Activated naive CD8-positive, alpha-beta T cell treated with anti-CD3 and anti-CD28 coated beads, Interleukin-2, amount 50 U/mL, for 24 hours (primary cell): ENCODE results near the gene RPL26.

Experiments
- ATAC-seq: fragments of 150-1000 bp; cut with Tn5 transposase; one replicate; pipeline ENCODE4 v1.10.0; 2021
- DNase-seq: peaks from one replicate; pipeline ENCODE4 v3.0.0; 2021
- H3K27ac Mint-ChIP-seq: one replicate; pipeline ENCODE4 v1.8.0; 2021; ENCODE audit warnings: mild to moderate bottlenecking, mixed read lengths
- H3K27me3 Mint-ChIP-seq: one replicate; pipeline ENCODE4 v1.8.0; 2021; ENCODE audit warnings: mixed read lengths
- H3K36me3 Mint-ChIP-seq: one replicate; pipeline ENCODE4 v1.8.0; 2021; ENCODE audit warnings: low read depth, mixed read lengths
- H3K4me1 Mint-ChIP-seq: one replicate; pipeline ENCODE4 v1.8.0; 2021; ENCODE audit warnings: mixed read lengths
- H3K4me3 Mint-ChIP-seq: one replicate; pipeline ENCODE4 v1.8.0; 2021; ENCODE audit warnings: mild to moderate bottlenecking, moderate library complexity, mixed read lengths
- H3K9me3 Mint-ChIP-seq: one replicate; pipeline ENCODE4 v1.8.0; 2021; ENCODE audit warnings: mixed read lengths

RPL26 gene

GRCh38 chr17:8383143-8383822, at the start of gene RPL26:
RPL26 (minus strand) TSS chr17:8383193; CDS start chr17:8382310, 883 bp downstream.
- peak within 1 kb of the TSS; percentile 99 for H3K27ac Mint-ChIP-seq
- no peaks in the 10 kb centered on the region for H3K27me3 Mint-ChIP-seq
- peaks cover 56% of the 10 kb centered on the region for H3K4me1 Mint-ChIP-seq
- H3K9me3 Mint-ChIP-seq: no peaks in the 10 kb centered on the region
- peak; percentile 93 for ATAC-seq
- H3K36me3 Mint-ChIP-seq: peaks cover 47% of the 10 kb centered on the region
- H3K4me3 Mint-ChIP-seq: peak within 1 kb of the TSS; percentile 98
- peak; percentile 92 for DNase-seq

GRCh38 chr17:8430966-8431365, 48.0 kb upstream of the RPL26 start:
- DNase-seq (no peak), ATAC-seq (no peak)
- Mint-ChIP-seq H3K36me3 (no peaks in the 10 kb centered on the region), H3K27ac (no peak overlapping the region), H3K4me3 (no peak overlapping the region), H3K27me3 (no peaks in the 10 kb centered on the region), H3K4me1 (peaks cover 4% of the 10 kb centered on the region), H3K9me3 (no peaks in the 10 kb centered on the region)

DNA sequence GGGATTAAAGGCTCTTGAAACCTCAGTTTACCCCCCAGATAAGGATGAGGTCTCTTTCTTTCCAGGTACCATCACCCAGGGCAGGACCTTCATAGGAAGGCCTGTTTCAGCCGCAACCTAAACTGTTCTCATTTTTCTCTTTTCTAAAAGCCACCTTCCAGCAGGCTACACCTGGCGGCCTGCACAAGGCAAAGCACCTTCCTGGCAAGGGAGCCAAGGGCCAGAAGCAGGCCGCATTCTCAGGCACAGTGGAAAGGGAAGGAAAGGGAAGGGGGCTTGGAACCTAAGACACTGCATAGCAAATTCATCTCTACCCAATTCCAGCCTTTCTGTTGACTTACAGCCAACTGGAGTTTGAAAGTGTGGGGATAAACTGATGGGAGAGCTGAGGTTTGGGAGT, 43.8 kb upstream of the RPL26 start:
- H3K27me3 Mint-ChIP-seq: peaks cover 13% of the 10 kb centered on the region
- H3K27ac Mint-ChIP-seq: no peak overlapping the region
- no peak overlapping the region for H3K4me3 Mint-ChIP-seq
- DNase-seq: no peak
- ATAC-seq: no peak
- no peaks in the 10 kb centered on the region for H3K36me3 Mint-ChIP-seq
- H3K9me3 Mint-ChIP-seq: no peaks in the 10 kb centered on the region
- H3K4me1 Mint-ChIP-seq: no peaks in the 10 kb centered on the region

GRCh38 chr17:8426094-8426720, 43.2 kb upstream of the RPL26 start:
- no peaks in the 10 kb centered on the region for H3K9me3 Mint-ChIP-seq
- no peaks in the 10 kb centered on the region for H3K4me1 Mint-ChIP-seq
- DNase-seq (no peak), ATAC-seq (no peak)
- no peak overlapping the region for H3K4me3 Mint-ChIP-seq
- H3K27ac Mint-ChIP-seq: no peak overlapping the region
- H3K27me3 Mint-ChIP-seq: peaks cover 15% of the 10 kb centered on the region
- H3K36me3 Mint-ChIP-seq: no peaks in the 10 kb centered on the region

GRCh38 chr17:8421571-8421970, 38.6 kb upstream of the RPL26 start:
- Mint-ChIP-seq H3K4me3 (no peak overlapping the region), H3K36me3 (no peaks in the 10 kb centered on the region), H3K27ac (no peak overlapping the region), H3K4me1 (no peaks in the 10 kb centered on the region), H3K9me3 (no peaks in the 10 kb centered on the region), H3K27me3 (peaks cover 36% of the 10 kb centered on the region)
- no peak for DNase-seq
- no peak for ATAC-seq

DNA sequence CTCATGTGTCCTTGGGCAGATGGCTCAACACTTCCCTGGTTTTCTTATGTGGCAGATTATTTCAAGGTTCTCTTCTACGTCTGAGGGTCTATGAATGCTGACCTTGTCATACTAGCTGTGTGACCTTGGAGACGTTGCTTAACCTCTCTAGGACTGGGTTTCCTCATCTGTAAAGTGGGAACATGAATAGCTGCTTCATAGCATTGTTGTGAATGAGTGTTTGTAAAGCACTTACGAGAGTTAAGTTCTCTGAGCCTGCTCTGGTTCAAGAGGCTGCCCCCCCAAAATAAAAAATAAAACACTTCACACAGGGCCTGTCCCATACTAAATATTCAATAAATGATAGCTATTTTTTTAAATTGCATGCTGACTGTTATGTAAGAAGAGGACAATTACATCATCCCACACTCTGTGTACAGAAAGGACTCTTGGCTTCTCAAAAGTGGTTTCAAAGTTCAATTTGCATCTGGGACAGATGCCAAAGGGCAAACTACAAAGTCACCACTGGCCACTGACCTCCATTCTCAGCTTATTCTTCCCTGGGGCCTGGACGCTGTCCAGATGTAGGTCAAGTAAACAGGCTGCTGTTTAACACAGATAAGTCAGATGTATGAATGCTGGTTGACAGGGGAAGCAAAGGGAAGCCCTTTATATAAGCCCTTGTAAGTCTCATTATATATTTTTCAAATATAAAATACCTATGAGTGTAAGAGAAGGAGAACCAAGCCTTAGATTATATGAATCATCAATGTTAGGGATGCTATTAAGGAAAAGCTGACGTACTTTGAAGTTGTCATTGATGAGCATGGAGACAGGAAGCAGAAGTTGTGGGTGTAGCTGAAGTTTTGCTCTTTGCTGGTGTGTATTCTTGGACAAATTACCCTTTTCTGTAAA, 37.3 kb upstream of the RPL26 start:
- peaks cover 42% of the 10 kb centered on the region for H3K27me3 Mint-ChIP-seq
- H3K27ac Mint-ChIP-seq: no peak overlapping the region
- no peaks in the 10 kb centered on the region for H3K36me3 Mint-ChIP-seq
- H3K9me3 Mint-ChIP-seq: no peaks in the 10 kb centered on the region
- H3K4me1 Mint-ChIP-seq: no peaks in the 10 kb centered on the region
- H3K4me3 Mint-ChIP-seq: no peak overlapping the region
- no peak for ATAC-seq
- no peak for DNase-seq

DNA sequence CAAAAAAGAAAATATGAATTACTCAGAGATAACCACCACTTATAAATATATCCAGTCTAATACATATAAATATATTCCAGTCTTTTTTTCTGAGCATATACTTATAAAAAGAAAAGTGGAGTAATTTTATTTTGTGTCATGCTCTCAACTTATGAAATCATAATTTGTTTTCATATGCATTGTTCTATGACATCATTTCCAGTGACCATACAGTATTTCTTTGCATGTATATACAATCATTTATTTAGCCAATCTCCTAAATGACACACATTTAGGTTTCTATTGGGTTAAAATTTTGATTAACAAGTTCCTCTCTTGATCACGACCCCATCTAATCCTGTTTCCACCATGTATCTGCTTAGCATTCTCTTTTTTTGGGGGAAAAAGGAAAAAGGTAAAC, 36.3 kb upstream of the RPL26 start:
- H3K9me3 Mint-ChIP-seq: no peaks in the 10 kb centered on the region
- DNase-seq: no peak
- H3K4me1 Mint-ChIP-seq: no peaks in the 10 kb centered on the region
- H3K27me3 Mint-ChIP-seq: peaks cover 38% of the 10 kb centered on the region
- H3K36me3 Mint-ChIP-seq: no peaks in the 10 kb centered on the region
- no peak for ATAC-seq
- H3K4me3 Mint-ChIP-seq: no peak overlapping the region
- no peak overlapping the region for H3K27ac Mint-ChIP-seq

DNA sequence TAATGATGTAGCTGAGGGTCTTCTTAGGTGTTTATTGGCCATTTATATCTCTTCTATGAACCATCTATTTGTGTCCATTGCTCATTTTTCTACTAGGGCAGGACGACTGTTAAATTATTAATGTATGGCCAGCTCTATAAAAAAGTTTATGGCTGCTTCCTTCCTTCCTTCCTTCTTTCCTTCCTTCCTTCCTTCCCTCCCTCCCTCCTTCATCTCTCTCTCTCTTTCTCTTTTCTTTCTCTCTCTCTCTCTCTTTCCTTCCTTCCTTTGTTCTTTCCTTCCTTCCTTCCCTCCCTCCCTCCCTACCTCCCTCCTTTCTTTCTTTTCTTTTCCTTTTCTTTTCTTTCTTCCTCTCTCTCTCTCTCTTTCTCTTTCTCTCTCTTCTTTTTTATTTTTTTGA, 35.5 kb upstream of the RPL26 start:
- H3K27ac Mint-ChIP-seq: no peak overlapping the region
- DNase-seq (no peak), ATAC-seq (no peak)
- H3K4me3 Mint-ChIP-seq: no peak overlapping the region
- peaks cover 2% of the 10 kb centered on the region for H3K4me1 Mint-ChIP-seq
- H3K9me3 Mint-ChIP-seq: no peaks in the 10 kb centered on the region
- H3K27me3 Mint-ChIP-seq: peaks cover 33% of the 10 kb centered on the region
- no peaks in the 10 kb centered on the region for H3K36me3 Mint-ChIP-seq

GRCh38 chr17:8417806-8418205, 34.8 kb upstream of the RPL26 start:
- Mint-ChIP-seq H3K36me3 (no peaks in the 10 kb centered on the region), H3K27me3 (peaks cover 32% of the 10 kb centered on the region), H3K9me3 (no peaks in the 10 kb centered on the region), H3K27ac (no peak overlapping the region), H3K4me3 (no peak overlapping the region), H3K4me1 (peaks cover 9% of the 10 kb centered on the region)
- no peak for ATAC-seq
- DNase-seq: no peak

GRCh38 chr17:8413938-8414337, 30.9 kb upstream of the RPL26 start:
- ATAC-seq (no peak), DNase-seq (no peak)
- Mint-ChIP-seq H3K36me3 (no peaks in the 10 kb centered on the region), H3K27ac (no peak overlapping the region), H3K4me3 (no peak overlapping the region), H3K27me3 (peaks cover 33% of the 10 kb centered on the region), H3K4me1 (peaks cover 16% of the 10 kb centered on the region), H3K9me3 (no peaks in the 10 kb centered on the region)

DNA sequence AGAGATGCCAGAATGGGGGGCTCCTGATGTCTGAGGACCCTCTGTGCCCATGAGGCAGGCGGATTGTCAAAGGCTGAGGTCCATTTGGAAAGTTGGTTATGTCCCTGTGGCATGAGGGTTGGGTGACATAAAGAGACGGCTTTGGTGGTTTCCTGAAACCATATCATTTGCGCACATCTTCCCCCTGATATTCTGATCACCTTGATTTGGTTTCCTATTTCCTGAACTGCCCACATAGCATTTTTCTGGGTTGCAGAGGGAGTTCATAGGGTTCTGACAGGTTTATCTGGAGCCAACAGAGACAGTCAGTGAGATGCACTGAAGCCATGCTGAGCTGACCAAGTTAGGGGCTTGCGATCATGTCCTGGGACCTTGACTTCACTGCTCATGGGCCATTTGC, 30.3 kb upstream of the RPL26 start:
- no peak overlapping the region for H3K4me3 Mint-ChIP-seq

DNA sequence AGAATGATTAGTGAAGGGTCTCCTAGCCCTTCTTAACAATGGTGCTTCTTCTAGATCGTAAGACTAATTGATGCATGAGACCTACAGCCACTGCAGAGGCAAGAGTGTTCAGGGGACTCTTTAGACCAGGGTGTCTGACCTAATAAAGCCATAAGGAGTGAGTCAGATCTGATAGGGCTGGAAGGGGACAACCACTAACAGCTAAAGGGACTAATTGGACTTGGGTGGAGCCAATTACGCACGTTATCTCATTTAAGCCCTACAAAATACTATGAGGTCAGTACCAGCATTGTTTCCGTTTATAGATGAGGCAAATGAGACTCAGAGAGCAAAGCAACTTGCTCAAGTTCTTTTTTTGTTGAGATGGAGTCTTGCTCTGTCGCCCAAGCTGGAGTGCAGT, 29.1 kb upstream of the RPL26 start:
- Mint-ChIP-seq H3K27ac (no peak overlapping the region), H3K36me3 (no peaks in the 10 kb centered on the region), H3K27me3 (peaks cover 22% of the 10 kb centered on the region), H3K9me3 (no peaks in the 10 kb centered on the region), H3K4me1 (peaks cover 16% of the 10 kb centered on the region), H3K4me3 (no peak overlapping the region)
- ATAC-seq: no peak
- no peak for DNase-seq

More for the DNA sequence above, 30.3 kb upstream of the RPL26 start:
- ATAC-seq: no peak
- peaks cover 16% of the 10 kb centered on the region for H3K4me1 Mint-ChIP-seq
- no peaks in the 10 kb centered on the region for H3K36me3 Mint-ChIP-seq
- H3K9me3 Mint-ChIP-seq: no peaks in the 10 kb centered on the region
- peaks cover 31% of the 10 kb centered on the region for H3K27me3 Mint-ChIP-seq
- no peak for DNase-seq
- no peak overlapping the region for H3K27ac Mint-ChIP-seq

- Mint-ChIP-seq H3K36me3 (no peaks in the 10 kb centered on the region), H3K4me3 (no peak overlapping the region), H3K27ac (no peak overlapping the region), H3K9me3 (no peaks in the 10 kb centered on the region), H3K27me3 (peaks cover 18% of the 10 kb centered on the region), H3K4me1 (peaks cover 16% of the 10 kb centered on the region)
- ATAC-seq (no peak), DNase-seq (no peak)
Measured at GRCh38 chr17:8410883-8411238, 27.9 kb upstream of the RPL26 start.

DNA sequence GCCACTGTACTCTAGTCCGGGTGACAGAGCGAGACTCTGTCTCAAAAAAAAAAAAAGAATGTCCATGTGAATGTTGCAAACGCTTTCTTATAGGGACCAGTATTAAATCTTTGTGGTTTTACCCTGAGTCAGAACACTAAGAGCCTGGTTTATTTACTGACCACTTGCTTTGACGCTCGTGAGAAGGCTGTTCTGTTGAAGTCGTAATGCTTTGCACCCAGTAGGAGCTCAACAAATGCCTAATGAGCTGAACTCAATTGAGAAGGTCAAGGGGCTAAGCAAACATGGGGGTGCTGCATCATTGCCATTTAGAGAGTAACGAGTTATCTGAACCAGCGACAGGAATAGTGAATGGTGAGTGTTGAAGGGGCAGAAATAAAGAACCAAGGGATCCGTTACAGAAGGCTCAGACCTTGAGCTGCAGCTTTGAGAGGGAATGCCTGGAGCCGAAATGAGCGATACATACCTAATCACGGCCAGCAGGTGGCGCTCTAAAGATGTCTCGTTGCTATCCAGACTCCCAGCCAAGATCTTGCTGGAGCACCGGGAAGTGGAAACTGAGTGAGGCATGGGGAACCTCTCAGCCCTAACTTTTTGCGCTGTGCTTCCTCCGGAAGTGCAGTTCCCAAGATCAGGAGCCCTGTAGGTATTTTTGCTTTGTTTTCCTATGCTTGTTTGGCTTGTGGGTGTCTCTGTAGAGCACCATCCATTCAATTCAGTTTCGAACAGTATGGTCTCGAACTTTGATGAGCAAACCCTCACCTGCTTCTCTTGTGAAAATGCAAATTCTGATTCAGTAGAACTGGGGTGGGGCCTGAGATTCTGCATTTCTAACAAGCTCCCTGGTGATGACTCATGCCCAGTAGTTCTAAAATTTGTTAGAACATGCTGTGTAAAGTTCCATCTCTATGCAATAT, 27.2 kb upstream of the RPL26 start:
- ATAC-seq: peak; percentile 82
- H3K27ac Mint-ChIP-seq: no peak overlapping the region
- H3K36me3 Mint-ChIP-seq: no peaks in the 10 kb centered on the region
- peaks cover 16% of the 10 kb centered on the region for H3K4me1 Mint-ChIP-seq
- no peaks in the 10 kb centered on the region for H3K9me3 Mint-ChIP-seq
- DNase-seq: peak; percentile 88
- no peak overlapping the region for H3K4me3 Mint-ChIP-seq
- peaks cover 17% of the 10 kb centered on the region for H3K27me3 Mint-ChIP-seq
